PC-3 (cell line): ENCODE measurements around the gene AOAH. TPM values are rescaled to one million over a fixed set of nuclear protein-coding genes. Genes with fewer than 3 reads are reported as not detected.

Experiments
- ATAC-seq: fragments of 200-7000 bp; cut with Tn5 transposase; 2 replicates; pipeline ENCODE4 v1.9.1; 2020; ENCODE audit warnings: mild to moderate bottlenecking, moderate library complexity
- BruUV-seq: library from RNA; stranded (reverse); fragments of 400-500 nt; replicated peaks from 2 replicates; lab custom pipeline; 2021; lab: Mats Ljungman, UMichigan
- CTCF ChIA-PET: fragments of 300-600 bp; sonication (Branson Sonifier 250); formaldehyde crosslinking; loops from one replicate; lab custom pipeline; 2022; ENCODE audit warnings: antibody characterized with exemption; lab: Charles Lee
- POLR2A ChIA-PET: fragments of 300-600 bp; sonication (Branson Sonifier 250); formaldehyde crosslinking; loops from one replicate; lab custom pipeline; 2022; ENCODE audit warnings: antibody characterized with exemption; ENCODE audit not compliant: unreplicated experiment; lab: Charles Lee
- DNase-seq: peaks from one replicate; pipeline ENCODE4 v3.0.0-alpha.2; 2015
- H2AFZ ChIP-seq: fragments of 300-600 bp; sonication (generic); 2 replicates; pipeline ENCODE4 v1.6.0; 2016; ENCODE audit warnings: antibody characterized with exemption, low read length
- H3F3A ChIP-seq: fragments of 300-600 bp; sonication (generic); one replicate; pipeline ENCODE4 v1.6.0; 2017; ENCODE audit warnings: antibody characterized with exemption, low read length, control low read depth, mild to moderate bottlenecking; ENCODE audit not compliant: unreplicated experiment
- H3K27ac ChIP-seq: fragments of 300-600 bp; sonication (generic); 2 replicates; pipeline ENCODE4 v1.5.1; 2016; ENCODE audit warnings: mild to moderate bottlenecking, low read length
- H3K27me3 ChIP-seq: fragments of 300-600 bp; sonication (generic); 2 replicates; pipeline ENCODE4 v1.6.1; 2016; ENCODE audit warnings: low read length, mixed read lengths
- H3K36me3 ChIP-seq: fragments of 300-600 bp; sonication (generic); 2 replicates; pipeline ENCODE4 v1.6.1; 2016; ENCODE audit warnings: low read depth, mixed run types, low read length, mixed read lengths
- H3K4me1 ChIP-seq: fragments of 300-600 bp; sonication (generic); 2 replicates; pipeline ENCODE4 v1.5.1; 2016; ENCODE audit warnings: low read length; ENCODE audit not compliant: insufficient read depth
- H3K4me2 ChIP-seq: fragments of 300-600 bp; sonication (generic); 2 replicates; pipeline ENCODE4 v1.6.0; 2016; ENCODE audit warnings: low read length
- H3K4me3 ChIP-seq: fragments of 300-600 bp; sonication (generic); 2 replicates; pipeline ENCODE4 v1.5.1; 2016; ENCODE audit warnings: mild to moderate bottlenecking, low read length, mixed read lengths
- H3K79me2 ChIP-seq: fragments of 300-600 bp; sonication (generic); 2 replicates; pipeline ENCODE4 v1.6.1; 2017; ENCODE audit warnings: low read length, mixed read lengths
- H3K9ac ChIP-seq: fragments of 300-600 bp; sonication (generic); 2 replicates; pipeline ENCODE4 v1.6.0; 2016; ENCODE audit warnings: mild to moderate bottlenecking, low read length
- H3K9me2 ChIP-seq: fragments of 300-600 bp; sonication (generic); replicated peaks from 2 replicates; pipeline ENCODE4 v1.6.1; 2016; ENCODE audit warnings: mixed run types, low read length, mixed read lengths
- H3K9me3 ChIP-seq: fragments of 300-600 bp; sonication (generic); 2 replicates; pipeline ENCODE4 v1.6.1; 2016; ENCODE audit warnings: low read length, mixed read lengths
- H4K20me1 ChIP-seq: fragments of 300-600 bp; sonication (generic); 2 replicates; pipeline ENCODE4 v1.6.1; 2016; ENCODE audit warnings: low read length, mixed read lengths
- EZH2 ChIP-seq: fragments of 300-600 bp; sonication (generic); IDR thresholded peaks from one replicate; pipeline ENCODE4 v1.6.1; 2017; ENCODE audit warnings: antibody characterized with exemption, mild to moderate bottlenecking, low read length; ENCODE audit not compliant: unreplicated experiment
- EZH2phosphoT487 ChIP-seq: fragments of 300-600 bp; sonication (generic); IDR thresholded peaks from 2 replicates; pipeline ENCODE4 v1.6.1; 2018; ENCODE audit warnings: mild to moderate bottlenecking, antibody characterized with exemption, low read length, borderline replicate concordance
- intact Hi-C: fragments of 100-400 bp; cut with micrococcal nuclease; formaldehyde crosslinking; loops from 2 replicates; pipeline ENCODE4 v1.9.0; 2023
- total RNA-seq: library from RNA; depleted of rRNA; stranded (reverse); fragments of >200 nt; gene quantifications from 2 replicates; pipeline ENCODE4 v1.2.3, GENCODE V29; 2014
- TF ChIP-seq, protein P1 (sequence below): fragments of 300-600 bp; sonication (generic); conservative IDR thresholded peaks from 2 replicates; pipeline ENCODE4 v1.5.1; 2017; ENCODE audit warnings: antibody characterized with exemption, low read depth, mild to moderate bottlenecking, low read length

Gene AOAH
- total RNA-seq, 1 experiment from 2014 or later, result not detected

DNA sequence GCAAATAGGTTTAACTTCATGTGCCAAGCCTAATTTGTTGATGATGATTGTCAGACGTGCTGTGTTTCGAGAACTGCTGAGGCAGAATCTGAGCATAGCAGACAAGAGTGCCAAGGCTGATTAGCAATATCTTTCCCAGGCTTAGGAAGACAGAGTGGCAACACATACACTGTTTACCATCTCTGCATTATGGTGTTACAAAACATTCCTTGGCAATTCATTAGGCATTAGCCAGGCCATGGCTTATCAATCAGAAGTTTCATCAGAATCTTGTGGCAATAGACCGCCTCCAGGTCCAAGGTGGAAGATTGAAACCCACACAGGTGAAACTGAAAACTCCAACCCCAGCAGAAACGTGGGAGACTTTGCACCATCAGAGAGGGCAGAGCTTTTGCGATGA lies 148.5 kb downstream of the AOAH start:
- Histone ChIP-seq H3K27me3 (peaks cover 13% of the 10 kb centered on the region; the same call in 1 of the 2 replicates), H3K9ac (no peak overlapping the region), H3K9me2 (no peaks in the 10 kb centered on the region), H3K9me3 (no peaks in the 10 kb centered on the region), H3K27ac (no peak overlapping the region), H2AFZ (no peak overlapping the region), H3K4me3 (no peak overlapping the region), H3K79me2 (no peaks in the 10 kb centered on the region), H3K4me2 (no peak overlapping the region), H3K36me3 (no peaks in the 10 kb centered on the region), H4K20me1 (no peaks in the 10 kb centered on the region), H3F3A (no peaks in the 10 kb centered on the region), H3K4me1 (no peaks in the 10 kb centered on the region)
- ATAC-seq (no peak), DNase-seq (no peak)
- ChIA-PET CTCF (no interaction called here), POLR2A (no interaction called here)
- BruUV-seq, result no TSS peak
- intact Hi-C loops, result no loop called here
- TF ChIP-seq EZH2phosphoT487 (no peak), EZH2 (no peak)
- TF ChIP-seq, protein P1, sequence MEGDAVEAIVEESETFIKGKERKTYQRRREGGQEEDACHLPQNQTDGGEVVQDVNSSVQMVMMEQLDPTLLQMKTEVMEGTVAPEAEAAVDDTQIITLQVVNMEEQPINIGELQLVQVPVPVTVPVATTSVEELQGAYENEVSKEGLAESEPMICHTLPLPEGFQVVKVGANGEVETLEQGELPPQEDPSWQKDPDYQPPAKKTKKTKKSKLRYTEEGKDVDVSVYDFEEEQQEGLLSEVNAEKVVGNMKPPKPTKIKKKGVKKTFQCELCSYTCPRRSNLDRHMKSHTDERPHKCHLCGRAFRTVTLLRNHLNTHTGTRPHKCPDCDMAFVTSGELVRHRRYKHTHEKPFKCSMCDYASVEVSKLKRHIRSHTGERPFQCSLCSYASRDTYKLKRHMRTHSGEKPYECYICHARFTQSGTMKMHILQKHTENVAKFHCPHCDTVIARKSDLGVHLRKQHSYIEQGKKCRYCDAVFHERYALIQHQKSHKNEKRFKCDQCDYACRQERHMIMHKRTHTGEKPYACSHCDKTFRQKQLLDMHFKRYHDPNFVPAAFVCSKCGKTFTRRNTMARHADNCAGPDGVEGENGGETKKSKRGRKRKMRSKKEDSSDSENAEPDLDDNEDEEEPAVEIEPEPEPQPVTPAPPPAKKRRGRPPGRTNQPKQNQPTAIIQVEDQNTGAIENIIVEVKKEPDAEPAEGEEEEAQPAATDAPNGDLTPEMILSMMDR, result no peak

DNA sequence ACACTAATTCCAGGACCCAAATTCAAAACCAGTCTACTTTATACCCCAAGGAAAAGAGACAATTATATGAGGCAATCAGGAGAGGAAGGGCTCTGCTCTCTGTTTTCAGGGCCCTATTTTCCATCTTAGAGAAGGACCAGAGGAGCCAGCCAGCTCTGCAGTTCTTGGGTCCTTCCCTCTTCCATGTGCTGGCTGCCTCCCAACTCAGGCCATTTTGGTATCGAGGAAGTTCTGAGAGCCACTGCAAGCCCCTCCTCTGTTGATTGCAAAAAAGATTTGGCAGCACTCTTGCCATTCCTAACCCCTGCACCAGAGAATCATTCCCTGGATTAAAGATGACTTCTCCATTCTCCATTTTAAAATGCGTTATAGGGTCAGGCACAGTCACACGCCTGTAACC lies 151.2 kb downstream of the AOAH start:
- TF ChIP-seq EZH2, result no peak
- BruUV-seq, result no TSS peak
- H3K36me3 ChIP-seq, result no peaks in the 10 kb centered on the region
- ChIA-PET POLR2A (no interaction called here), CTCF (no interaction called here)
- H3K27me3 ChIP-seq, result peaks cover 13% of the 10 kb centered on the region; the same call in 1 of the 2 replicates
- H3K4me1 ChIP-seq, result no peaks in the 10 kb centered on the region
- H3K9me3 ChIP-seq, result no peaks in the 10 kb centered on the region
- DNase-seq (no peak), ATAC-seq (no peak)
- H3K4me2 ChIP-seq, result no peak overlapping the region
- no peak overlapping the region for H3K27ac ChIP-seq
- H3K79me2 ChIP-seq, result no peaks in the 10 kb centered on the region
- no peaks in the 10 kb centered on the region for H3K9me2 ChIP-seq
- intact Hi-C loops, result no loop called here
- no peaks in the 10 kb centered on the region for H4K20me1 ChIP-seq
- H3F3A ChIP-seq, result no peaks in the 10 kb centered on the region
- no peak overlapping the region for H3K9ac ChIP-seq
- H3K4me3 ChIP-seq, result no peak overlapping the region
- no peak overlapping the region for H2AFZ ChIP-seq

DNA sequence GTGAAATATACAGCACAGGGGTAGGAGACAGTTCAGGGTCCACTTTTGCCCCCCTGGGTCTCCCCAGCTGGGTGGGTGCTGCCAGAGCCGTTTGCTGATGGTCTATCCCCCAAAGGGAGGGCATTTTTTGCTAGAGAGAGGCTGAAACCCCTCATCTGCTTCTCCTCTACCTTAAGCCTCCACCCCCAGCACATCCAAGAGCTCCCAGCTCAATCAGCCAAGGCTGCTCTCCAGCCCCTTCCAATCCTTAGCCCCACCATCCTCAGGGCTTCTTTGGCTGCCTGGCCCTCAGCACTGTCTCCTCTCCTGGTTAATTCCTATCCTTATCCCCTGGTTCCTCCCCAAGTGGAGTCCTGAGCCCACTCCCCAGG lies 153.1 kb downstream of the AOAH start:
- H4K20me1 ChIP-seq, result no peaks in the 10 kb centered on the region
- no peaks in the 10 kb centered on the region for H3K9me3 ChIP-seq
- CTCF ChIA-PET, result no interaction called here
- POLR2A ChIA-PET, result interaction anchor here (0.6 kb wide), 1 partner anchor 146 kb away, joined by 3 read pairs; no protein-coding TSS in a partner anchor
- intact Hi-C loops, result no loop called here
- ATAC-seq (no peak), DNase-seq (no peak)
- BruUV-seq, result no TSS peak
- H3K4me3 ChIP-seq, result no peak overlapping the region
- no peak for TF ChIP-seq EZH2
- H3K36me3 ChIP-seq, result no peaks in the 10 kb centered on the region
- H2AFZ ChIP-seq, result no peak overlapping the region
- H3K4me2 ChIP-seq, result no peak overlapping the region
- no peaks in the 10 kb centered on the region for H3F3A ChIP-seq
- peaks cover 3% of the 10 kb centered on the region; the same call in 1 of the 2 replicates for H3K27me3 ChIP-seq
- no peak overlapping the region for H3K9ac ChIP-seq
- H3K9me2 ChIP-seq, result no peaks in the 10 kb centered on the region
- no peaks in the 10 kb centered on the region for H3K79me2 ChIP-seq
- H3K4me1 ChIP-seq, result no peaks in the 10 kb centered on the region
- H3K27ac ChIP-seq, result no peak overlapping the region
